Vagina (tissue), 2 donors: ENCODE results near the gene RAB27A.

Experiments used
- POLR2A ChIP-seq, 2 donors: fragments of 450-650 bp; IDR thresholded peaks; one replicate each; pipeline ENCODE4 v1.6.1; 2017; ENCODE audit warnings: antibody characterized with exemption in 2 of 2, mild to moderate bottlenecking in 2 of 2, moderate library complexity in 2 of 2
- POLR2AphosphoS5 ChIP-seq, 2 donors: sonication (generic); formaldehyde crosslinking; IDR thresholded peaks; one replicate each; pipeline ENCODE4 v1.9.0; 2017; ENCODE audit warnings: antibody characterized with exemption in 2 of 2, mild to moderate bottlenecking in 2 of 2, low read depth in 1 of 2; ENCODE audit not compliant: insufficient read depth in 1 of 2
- TF ChIP-seq, protein P1 (sequence below), 3 experiments: fragments of 450-650 bp in 2 of 3; fragments of 200-600 bp in 1 of 3; sonication (generic) in 1 of 3; IDR thresholded peaks; one replicate each; pipeline ENCODE4 v1.5.1; 2017 to 2019; ENCODE audit warnings: antibody characterized with exemption in 3 of 3, mild to moderate bottlenecking in 2 of 3, moderate library complexity in 2 of 3

DNA sequence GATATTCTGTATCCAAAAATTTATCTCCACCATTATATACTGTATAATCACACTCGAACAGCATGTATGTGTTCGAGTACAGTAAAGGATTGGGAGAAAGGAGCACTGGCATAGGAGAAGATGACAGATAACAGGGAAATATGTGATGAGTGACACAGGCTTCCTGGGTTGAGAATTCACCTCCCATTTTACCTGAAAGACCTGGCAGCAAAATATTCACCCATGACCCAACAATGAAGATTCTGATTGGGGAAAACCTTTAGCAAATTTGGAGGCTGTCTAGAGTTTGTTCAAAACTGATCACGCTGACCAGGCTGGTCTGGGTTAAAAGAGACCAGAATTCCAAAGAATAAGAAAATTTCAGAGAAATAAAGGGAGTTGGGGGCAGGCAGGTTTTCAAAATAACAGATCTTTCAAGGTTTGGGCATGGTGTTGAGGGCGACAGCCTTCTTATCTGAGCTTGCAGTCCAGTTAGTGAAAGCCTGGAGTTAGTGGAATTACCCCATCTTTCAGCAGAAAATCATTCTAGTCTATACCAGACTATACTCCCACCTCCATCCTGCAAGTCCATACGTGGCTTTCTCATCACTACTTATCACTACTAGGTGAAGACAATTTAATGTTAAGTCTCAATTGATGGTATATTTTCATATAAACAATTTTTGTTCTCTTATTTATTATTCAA is 50.0 kb downstream of the RAB27A start:
- TF ChIP-seq, protein P1, sequence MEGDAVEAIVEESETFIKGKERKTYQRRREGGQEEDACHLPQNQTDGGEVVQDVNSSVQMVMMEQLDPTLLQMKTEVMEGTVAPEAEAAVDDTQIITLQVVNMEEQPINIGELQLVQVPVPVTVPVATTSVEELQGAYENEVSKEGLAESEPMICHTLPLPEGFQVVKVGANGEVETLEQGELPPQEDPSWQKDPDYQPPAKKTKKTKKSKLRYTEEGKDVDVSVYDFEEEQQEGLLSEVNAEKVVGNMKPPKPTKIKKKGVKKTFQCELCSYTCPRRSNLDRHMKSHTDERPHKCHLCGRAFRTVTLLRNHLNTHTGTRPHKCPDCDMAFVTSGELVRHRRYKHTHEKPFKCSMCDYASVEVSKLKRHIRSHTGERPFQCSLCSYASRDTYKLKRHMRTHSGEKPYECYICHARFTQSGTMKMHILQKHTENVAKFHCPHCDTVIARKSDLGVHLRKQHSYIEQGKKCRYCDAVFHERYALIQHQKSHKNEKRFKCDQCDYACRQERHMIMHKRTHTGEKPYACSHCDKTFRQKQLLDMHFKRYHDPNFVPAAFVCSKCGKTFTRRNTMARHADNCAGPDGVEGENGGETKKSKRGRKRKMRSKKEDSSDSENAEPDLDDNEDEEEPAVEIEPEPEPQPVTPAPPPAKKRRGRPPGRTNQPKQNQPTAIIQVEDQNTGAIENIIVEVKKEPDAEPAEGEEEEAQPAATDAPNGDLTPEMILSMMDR (IDR thresholded peaks at IDR 0.05), result no peak
- TF ChIP-seq POLR2AphosphoS5 (IDR thresholded peaks at IDR 0.05; ENCODE audit: insufficient read depth in 1 of 2, low read depth in 1 of 2), result no peak
- no peak for TF ChIP-seq POLR2A (IDR thresholded peaks at IDR 0.05)
